PC-3 (cell line): ENCODE measurements around the gene CBX6. TPM values are rescaled to one million over a fixed set of nuclear protein-coding genes. Genes with fewer than 3 reads are reported as not detected.
A peak's percentile ranks its signal among the peaks of the same experiment; 100 is the strongest.

ENCODE experiments used
- ATAC-seq: fragments of 200-7000 bp; cut with Tn5 transposase; 2 replicates; pipeline ENCODE4 v1.9.1; 2020; ENCODE audit warnings: mild to moderate bottlenecking, moderate library complexity
- BruUV-seq: library from RNA; stranded (reverse); fragments of 400-500 nt; replicated peaks from 2 replicates; lab custom pipeline; 2021; lab: Mats Ljungman, UMichigan
- CTCF ChIA-PET: fragments of 300-600 bp; sonication (Branson Sonifier 250); formaldehyde crosslinking; loops from one replicate; lab custom pipeline; 2022; ENCODE audit warnings: antibody characterized with exemption; lab: Charles Lee
- POLR2A ChIA-PET: fragments of 300-600 bp; sonication (Branson Sonifier 250); formaldehyde crosslinking; loops from one replicate; lab custom pipeline; 2022; ENCODE audit warnings: antibody characterized with exemption; ENCODE audit not compliant: unreplicated experiment; lab: Charles Lee
- DNase-seq: peaks from one replicate; pipeline ENCODE4 v3.0.0-alpha.2; 2015
- H2AFZ ChIP-seq: fragments of 300-600 bp; sonication (generic); 2 replicates; pipeline ENCODE4 v1.6.0; 2016; ENCODE audit warnings: antibody characterized with exemption, low read length
- H3F3A ChIP-seq: fragments of 300-600 bp; sonication (generic); one replicate; pipeline ENCODE4 v1.6.0; 2017; ENCODE audit warnings: antibody characterized with exemption, low read length, control low read depth, mild to moderate bottlenecking; ENCODE audit not compliant: unreplicated experiment
- H3K27ac ChIP-seq: fragments of 300-600 bp; sonication (generic); 2 replicates; pipeline ENCODE4 v1.5.1; 2016; ENCODE audit warnings: mild to moderate bottlenecking, low read length
- H3K27me3 ChIP-seq: fragments of 300-600 bp; sonication (generic); 2 replicates; pipeline ENCODE4 v1.6.1; 2016; ENCODE audit warnings: low read length, mixed read lengths
- H3K36me3 ChIP-seq: fragments of 300-600 bp; sonication (generic); 2 replicates; pipeline ENCODE4 v1.6.1; 2016; ENCODE audit warnings: low read depth, mixed run types, low read length, mixed read lengths
- H3K4me1 ChIP-seq: fragments of 300-600 bp; sonication (generic); 2 replicates; pipeline ENCODE4 v1.5.1; 2016; ENCODE audit warnings: low read length; ENCODE audit not compliant: insufficient read depth
- H3K4me2 ChIP-seq: fragments of 300-600 bp; sonication (generic); 2 replicates; pipeline ENCODE4 v1.6.0; 2016; ENCODE audit warnings: low read length
- H3K4me3 ChIP-seq: fragments of 300-600 bp; sonication (generic); 2 replicates; pipeline ENCODE4 v1.5.1; 2016; ENCODE audit warnings: mild to moderate bottlenecking, low read length, mixed read lengths
- H3K79me2 ChIP-seq: fragments of 300-600 bp; sonication (generic); 2 replicates; pipeline ENCODE4 v1.6.1; 2017; ENCODE audit warnings: low read length, mixed read lengths
- H3K9ac ChIP-seq: fragments of 300-600 bp; sonication (generic); 2 replicates; pipeline ENCODE4 v1.6.0; 2016; ENCODE audit warnings: mild to moderate bottlenecking, low read length
- H3K9me2 ChIP-seq: fragments of 300-600 bp; sonication (generic); replicated peaks from 2 replicates; pipeline ENCODE4 v1.6.1; 2016; ENCODE audit warnings: mixed run types, low read length, mixed read lengths
- H3K9me3 ChIP-seq: fragments of 300-600 bp; sonication (generic); 2 replicates; pipeline ENCODE4 v1.6.1; 2016; ENCODE audit warnings: low read length, mixed read lengths
- H4K20me1 ChIP-seq: fragments of 300-600 bp; sonication (generic); 2 replicates; pipeline ENCODE4 v1.6.1; 2016; ENCODE audit warnings: low read length, mixed read lengths
- CTCF ChIP-seq: fragments of 300-600 bp; sonication (generic); conservative IDR thresholded peaks from 2 replicates; pipeline ENCODE4 v1.5.1; 2017; ENCODE audit warnings: antibody characterized with exemption, low read depth, mild to moderate bottlenecking, low read length
- EZH2 ChIP-seq: fragments of 300-600 bp; sonication (generic); IDR thresholded peaks from one replicate; pipeline ENCODE4 v1.6.1; 2017; ENCODE audit warnings: antibody characterized with exemption, mild to moderate bottlenecking, low read length; ENCODE audit not compliant: unreplicated experiment
- EZH2phosphoT487 ChIP-seq: fragments of 300-600 bp; sonication (generic); IDR thresholded peaks from 2 replicates; pipeline ENCODE4 v1.6.1; 2018; ENCODE audit warnings: mild to moderate bottlenecking, antibody characterized with exemption, low read length, borderline replicate concordance
- intact Hi-C: fragments of 100-400 bp; cut with micrococcal nuclease; formaldehyde crosslinking; loops from 2 replicates; pipeline ENCODE4 v1.9.0; 2023
- total RNA-seq: library from RNA; depleted of rRNA; stranded (reverse); fragments of >200 nt; gene quantifications from 2 replicates; pipeline ENCODE4 v1.2.3, GENCODE V29; 2014

The CBX6 gene
- total RNA-seq, 1 experiment from 2014 or later, result 37.5 TPM

GRCh38 chr22:38844315-38845003 is 27.6 kb downstream of the CBX6 start:
- POLR2A ChIA-PET, result no interaction called here
- H3K9me3 ChIP-seq, result no peaks in the 10 kb centered on the region
- peak overlapping the region; percentile 80 for H3K4me2 ChIP-seq
- peak overlapping the region; percentile 56 for H3K4me3 ChIP-seq
- H3F3A ChIP-seq, result no peaks in the 10 kb centered on the region
- no TSS peak for BruUV-seq
- H2AFZ ChIP-seq, result peak overlapping the region; percentile 69; the same call in 1 of the 2 replicates
- no peak for ATAC-seq
- no peak for TF ChIP-seq EZH2phosphoT487
- no peak for TF ChIP-seq CTCF
- no peak for TF ChIP-seq EZH2
- no peaks in the 10 kb centered on the region for H3K79me2 ChIP-seq
- no peaks in the 10 kb centered on the region for H3K36me3 ChIP-seq
- no peak overlapping the region for H3K27ac ChIP-seq
- no peak for DNase-seq
- H4K20me1 ChIP-seq, result no peaks in the 10 kb centered on the region
- no peak overlapping the region for H3K9ac ChIP-seq
- H3K27me3 ChIP-seq, result no peaks in the 10 kb centered on the region
- intact Hi-C loops, result no loop called here
- H3K9me2 ChIP-seq, result no peaks in the 10 kb centered on the region
- H3K4me1 ChIP-seq, result peaks cover 9% of the 10 kb centered on the region; the same call in 1 of the 2 replicates
- CTCF ChIA-PET, result no interaction called here

GRCh38 chr22:38843657-38844314 is 28.2 kb downstream of the CBX6 start, which contains the start of gene NPTXR:
NPTXR (minus strand) TSS chr22:38844028.
- H3F3A ChIP-seq, result no peaks in the 10 kb centered on the region
- H3K4me1 ChIP-seq, result peaks cover 9% of the 10 kb centered on the region; the same call in 1 of the 2 replicates
- no TSS peak for BruUV-seq
- peak within 1 kb of the TSS; percentile 80 for H3K4me2 ChIP-seq
- peak within 1 kb of the TSS; percentile 69; the same call in 1 of the 2 replicates for H2AFZ ChIP-seq
- no peaks in the 10 kb centered on the region for H4K20me1 ChIP-seq
- DNase-seq (peak; percentile 42), ATAC-seq (peak; percentile 57)
- peak within 1 kb of the TSS; percentile 68 for H3K4me3 ChIP-seq
- no peak within 1 kb of the TSS for H3K27ac ChIP-seq
- CTCF ChIA-PET, result interaction anchor here (1.0 kb wide), 1 partner anchor 75 kb away, joined by 15 read pairs; no protein-coding TSS in a partner anchor
- H3K36me3 ChIP-seq, result no peaks in the 10 kb centered on the region
- no peaks in the 10 kb centered on the region for H3K27me3 ChIP-seq
- intact Hi-C loops, result no loop called here
- POLR2A ChIA-PET, result no interaction called here
- H3K9me2 ChIP-seq, result no peaks in the 10 kb centered on the region
- TF ChIP-seq EZH2phosphoT487, result no peak
- TF ChIP-seq CTCF, result no peak
- no peak for TF ChIP-seq EZH2
- no peaks in the 10 kb centered on the region for H3K79me2 ChIP-seq
- H3K9ac ChIP-seq, result no peak within 1 kb of the TSS
- no peaks in the 10 kb centered on the region for H3K9me3 ChIP-seq
